HG03442 (cell line): Measurements from ENCODE around the gene PCDH8.
A peak's percentile ranks its signal among the peaks of the same experiment; 100 is the strongest.

ENCODE experiments used
- ATAC-seq: cut with Tn5 transposase; IDR thresholded peaks from one replicate; pipeline ENCODE4 v1.9.1; 2021; ENCODE audit warnings: mild to moderate bottlenecking, moderate library complexity; ENCODE audit not compliant: unreplicated experiment

Gene PCDH8

DNA sequence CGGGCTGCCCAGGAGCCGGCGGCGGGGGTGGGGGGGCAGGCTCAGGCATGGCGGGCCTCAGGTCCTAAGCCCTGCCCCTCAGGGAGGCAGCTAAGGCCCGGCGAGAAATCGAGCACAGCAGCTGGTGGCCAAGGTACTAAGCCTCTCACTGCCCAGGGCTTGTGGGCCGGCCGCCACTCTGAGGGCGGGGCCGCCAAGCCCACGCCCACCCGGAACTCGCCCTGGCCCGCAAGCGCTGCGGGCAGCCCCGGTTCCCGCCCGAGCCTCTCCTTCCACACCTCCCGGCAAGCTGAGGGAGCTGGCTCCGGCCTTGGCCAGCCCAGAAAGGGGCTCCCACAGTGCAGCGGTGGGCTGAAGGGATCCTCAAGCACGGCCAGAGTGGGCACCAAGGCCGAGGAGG, 33.1 kb downstream of the PCDH8 start:
- no peak for ATAC-seq

DNA sequence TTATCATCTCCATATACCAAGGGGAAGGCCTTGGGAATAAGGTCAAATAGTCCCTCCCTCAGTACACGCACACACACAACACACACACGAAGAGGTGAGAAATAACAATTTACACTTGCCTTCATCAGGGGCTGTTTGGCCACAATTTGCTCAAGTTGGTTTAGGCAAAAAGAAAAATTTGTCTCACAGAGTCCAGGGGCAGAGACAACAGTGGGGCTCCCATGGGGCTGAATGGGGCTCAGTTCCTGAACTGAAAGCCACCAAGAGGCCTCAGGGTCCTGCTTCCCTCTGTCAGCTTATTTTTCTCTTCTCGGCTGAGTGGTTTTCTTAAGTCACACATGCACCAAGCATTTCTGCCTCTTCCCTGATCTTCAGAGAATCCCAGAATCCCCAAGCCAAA, 35.5 kb downstream of the PCDH8 start:
- no peak for ATAC-seq

DNA sequence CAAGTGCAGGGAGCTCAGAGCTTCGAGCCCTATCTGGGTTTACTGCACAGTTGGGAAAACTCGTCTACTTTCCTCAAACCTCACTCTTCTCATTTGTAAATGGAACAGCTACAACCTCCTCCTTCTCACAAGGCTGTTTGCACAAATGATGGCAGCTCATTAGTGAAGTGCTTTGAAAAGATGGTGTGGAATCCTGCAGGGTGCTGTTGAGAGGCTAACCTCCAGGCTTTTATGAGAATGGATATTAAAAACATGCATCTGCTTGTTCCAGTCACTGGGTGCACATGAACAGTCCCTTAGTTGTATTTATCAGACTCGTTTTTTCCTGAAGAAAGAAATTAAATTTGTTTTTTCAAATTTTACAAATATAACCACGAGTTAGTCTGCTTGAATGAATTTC, 36.6 kb downstream of the PCDH8 start:
- no peak for ATAC-seq

- no peak for ATAC-seq
These were observed 37.9 kb downstream of the PCDH8 start for GRCh38 chr13:52810526-52810925.

DNA sequence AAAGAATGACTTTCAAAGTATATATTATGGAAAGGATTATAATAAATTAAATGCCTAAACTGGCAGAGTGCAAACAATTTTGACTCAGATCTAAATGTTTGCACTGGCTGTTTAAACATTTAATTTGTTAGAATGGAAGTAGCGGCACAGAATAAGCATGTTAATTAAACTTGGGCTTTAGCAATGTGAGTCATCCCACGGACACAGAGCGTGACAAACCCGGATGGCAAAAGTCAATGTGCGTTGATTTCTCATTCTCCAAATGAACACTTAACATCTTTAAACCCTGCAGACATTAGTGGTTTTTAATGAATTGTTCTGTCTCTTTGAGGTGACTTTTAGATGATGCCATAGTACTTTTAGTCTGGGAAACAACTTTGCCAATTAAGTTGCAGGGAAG, 38.4 kb downstream of the PCDH8 start:
- ATAC-seq, result no peak

DNA sequence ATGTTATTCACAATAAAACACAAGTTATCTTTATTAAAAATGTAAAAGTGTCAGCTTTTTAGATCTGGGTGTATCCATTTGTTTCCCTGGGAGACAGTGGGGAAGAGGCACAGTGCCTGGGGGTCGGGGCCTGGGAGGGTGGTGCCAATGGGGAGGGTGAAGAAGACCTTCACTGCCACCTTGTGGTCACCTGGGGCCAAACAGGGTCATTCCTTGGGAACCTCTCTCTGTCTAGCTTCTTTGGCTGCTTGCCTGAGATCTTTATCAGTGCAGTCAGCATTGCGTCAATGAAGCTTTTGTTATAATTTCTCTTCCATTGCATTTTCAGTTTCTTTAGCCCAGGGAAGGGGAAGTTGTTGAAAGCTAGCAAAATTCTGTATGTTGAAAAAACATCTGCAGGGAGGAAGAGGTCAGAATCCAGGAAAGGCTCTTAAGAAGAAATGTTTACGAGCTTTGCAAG, 39.1 kb downstream of the PCDH8 start:
- peak; percentile 85 for ATAC-seq

DNA sequence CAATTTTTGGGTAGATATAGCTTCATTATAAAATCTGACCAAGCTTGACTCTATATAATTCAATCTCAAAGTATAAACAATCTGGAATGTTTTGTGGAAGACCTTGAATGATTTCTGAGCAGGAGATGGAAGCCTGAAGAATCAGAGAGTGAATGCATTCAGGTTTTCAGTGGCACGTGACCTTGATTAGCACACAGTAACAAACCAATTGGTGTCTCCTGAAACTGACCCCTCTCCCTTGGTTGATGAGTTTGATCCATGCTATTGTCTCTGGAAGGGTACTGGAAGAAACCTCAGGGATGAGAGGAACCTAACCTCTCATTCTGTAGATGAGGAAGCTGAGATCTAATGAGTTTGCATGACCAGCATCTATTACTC, 39.6 kb downstream of the PCDH8 start:
- ATAC-seq, result no peak

DNA sequence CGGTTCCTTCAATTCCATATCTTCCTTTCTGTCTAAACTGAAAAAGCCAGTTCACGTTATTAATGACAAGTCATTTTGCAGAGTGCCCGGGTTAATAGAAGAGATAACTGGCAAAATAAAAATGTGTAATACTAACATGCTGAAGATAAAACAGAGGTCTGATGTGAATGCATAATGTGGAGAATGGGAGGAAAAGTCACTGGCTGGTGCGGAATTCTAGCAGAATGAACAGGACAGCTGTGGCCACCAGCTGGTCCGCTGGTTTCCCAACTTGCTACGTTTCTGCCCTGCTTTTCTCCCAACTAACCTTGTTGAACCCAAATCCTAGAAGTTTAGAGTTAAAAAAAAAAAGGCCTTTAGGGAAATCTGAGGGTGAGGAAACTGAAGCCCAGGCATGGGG, 42.4 kb downstream of the PCDH8 start:
- ATAC-seq, result no peak

DNA sequence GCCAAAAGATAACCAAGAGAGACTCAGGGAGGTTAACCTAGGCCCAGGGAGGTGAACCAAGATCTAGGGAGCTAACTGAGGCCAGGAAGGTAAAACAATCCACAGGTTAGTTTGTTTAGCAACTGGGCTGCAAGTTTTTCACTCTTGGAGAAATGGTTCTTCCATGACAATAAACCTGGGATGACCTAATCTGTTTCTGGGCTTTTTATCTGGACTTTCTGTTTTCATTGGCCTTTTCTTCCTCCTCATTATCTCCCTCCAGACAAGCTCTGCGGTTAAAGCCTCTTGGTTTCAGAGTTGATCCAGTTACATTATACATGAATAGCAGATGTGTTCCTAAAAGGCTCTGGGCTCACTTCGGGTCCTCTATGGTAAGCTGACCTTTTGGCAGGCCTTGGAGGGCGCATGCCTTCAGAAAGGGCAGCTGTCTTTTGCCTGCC, 44.2 kb downstream of the PCDH8 start:
- ATAC-seq, result no peak

GRCh38 chr13:52800856-52801255, 47.6 kb downstream of the PCDH8 start:
- no peak for ATAC-seq

DNA sequence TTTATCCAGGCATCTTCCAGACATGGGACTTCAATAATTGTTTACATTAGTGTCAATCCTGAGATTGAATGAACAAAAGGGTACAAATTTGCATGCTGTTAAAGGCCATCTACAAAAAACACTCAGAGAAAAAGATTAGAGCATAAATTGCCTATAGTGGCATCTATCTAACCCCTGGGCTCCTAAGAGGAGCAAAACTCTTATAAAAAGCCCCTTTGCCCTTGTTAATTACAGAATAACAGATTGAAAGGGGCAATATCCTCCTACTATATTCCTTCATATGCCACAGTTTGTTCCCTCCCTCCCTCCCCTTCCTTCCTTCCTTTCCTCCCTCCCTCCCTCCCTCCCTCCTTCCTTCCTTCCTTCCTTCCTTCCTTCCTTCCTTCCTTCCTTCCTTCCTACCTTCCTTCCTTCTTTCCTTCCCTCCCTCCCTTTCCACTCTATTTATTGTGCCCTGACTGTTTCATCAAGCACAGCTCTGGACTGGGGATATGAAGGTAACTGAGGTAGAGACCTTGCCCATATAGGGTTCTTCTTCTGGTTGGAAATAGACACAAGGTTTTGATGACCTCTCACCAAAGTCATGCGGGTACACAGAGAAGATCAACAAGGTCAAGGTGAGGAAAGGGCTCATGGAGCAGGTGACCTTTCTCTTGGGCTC, 49.5 kb downstream of the PCDH8 start:
- ATAC-seq, result no peak

DNA sequence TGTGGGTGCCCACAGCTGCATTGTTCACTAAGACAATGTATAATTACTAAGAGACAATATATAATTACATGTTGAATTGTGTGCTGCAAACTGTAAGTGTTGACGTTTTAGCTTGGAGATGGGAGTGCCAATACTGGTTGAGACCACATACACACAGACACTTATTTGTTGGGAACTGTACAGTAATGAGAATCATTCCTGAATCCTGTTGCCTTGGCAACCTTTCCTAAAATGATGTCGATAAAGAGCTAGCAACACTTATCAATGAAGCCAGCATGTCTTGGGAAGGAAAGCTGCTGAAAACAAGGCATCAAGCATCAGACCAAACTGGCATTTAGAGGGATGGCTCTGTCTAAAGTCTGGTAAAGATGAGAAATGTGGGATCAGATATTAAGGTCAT, 51.3 kb downstream of the PCDH8 start:
- no peak for ATAC-seq

DNA sequence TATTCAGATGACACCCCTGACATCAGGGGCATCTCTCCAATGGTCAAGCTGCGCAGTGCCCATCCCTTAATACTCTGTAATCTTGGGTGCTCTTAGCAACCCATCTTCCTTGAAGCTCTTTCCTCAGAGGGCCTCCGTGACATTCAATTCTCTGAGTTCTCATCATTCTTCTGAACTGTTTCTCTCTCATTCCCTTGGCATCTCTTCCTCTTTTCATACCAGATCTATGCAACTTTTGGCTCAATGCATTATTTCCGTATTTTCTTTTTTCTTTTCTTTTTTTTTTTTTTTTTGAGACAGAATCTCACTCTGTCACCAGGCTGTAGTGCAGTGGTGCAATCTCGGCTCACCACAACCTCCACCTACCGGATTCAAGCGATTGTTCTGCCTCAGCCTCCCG, 53.9 kb downstream of the PCDH8 start:
- ATAC-seq, result no peak

GRCh38 chr13:52793515-52794061, 54.9 kb downstream of the PCDH8 start:
- no peak for ATAC-seq
